Esophagus muscularis mucosa (tissue), 4 donors: Measurements from ENCODE around the gene DNAJC11. TPM values are rescaled to one million over a fixed set of nuclear protein-coding genes. Genes with fewer than 3 reads are reported as not detected.

Source experiments
- DNase-seq: peaks from one replicate; pipeline ENCODE4 v3.0.0-alpha.2; 2017; ENCODE audit errors: extremely low spot score
- H3K27ac ChIP-seq, 4 donors: fragments of 200-600 bp; sonication (generic); replicated peaks in 1 of 4; 1 replicate in 3 of 4; 2 replicates in 1 of 4; pipeline ENCODE4 v1.5.1; 2016 to 2019; ENCODE audit warnings: mild to moderate bottlenecking in 1 of 4
- H3K27me3 ChIP-seq, 4 donors: fragments of 200-600 bp; sonication (generic); one replicate each; pipeline versions ENCODE4 v1.5.1 to v1.6.0; 2016 to 2019
- H3K36me3 ChIP-seq, 4 donors: fragments of 200-600 bp; sonication (generic); one replicate each; pipeline ENCODE4 v1.5.1; 2016 to 2019
- H3K4me1 ChIP-seq, 4 donors: fragments of 200-600 bp; sonication (generic); one replicate each; pipeline ENCODE4 v1.5.1; 2016 to 2019
- H3K4me3 ChIP-seq, 4 donors: fragments of 200-600 bp; sonication (generic); 1 replicate in 2 of 4; 2 replicates in 2 of 4; pipeline ENCODE4 v1.5.1; 2016 to 2019; ENCODE audit warnings: mild to moderate bottlenecking in 4 of 4, moderate library complexity in 1 of 4
- H3K9me3 ChIP-seq, 4 donors: fragments of 200-600 bp; sonication (generic); 1 replicate in 3 of 4; 2 replicates in 1 of 4; pipeline ENCODE4 v1.5.1; 2016 to 2019
- EP300 ChIP-seq: sonication (generic); formaldehyde crosslinking; IDR thresholded peaks from one replicate; pipeline ENCODE4 v1.6.1; 2017; ENCODE audit warnings: antibody characterized with exemption
- POLR2A ChIP-seq: fragments of 450-650 bp; IDR thresholded peaks from one replicate; pipeline ENCODE4 v1.6.1; 2017; ENCODE audit warnings: antibody characterized with exemption, moderate library complexity, mild to moderate bottlenecking, low read depth
- POLR2AphosphoS5 ChIP-seq, 2 donors: sonication (generic); formaldehyde crosslinking; IDR thresholded peaks; one replicate each; pipeline ENCODE4 v1.6.1; 2017; ENCODE audit warnings: antibody characterized with exemption in 2 of 2
- WGBS: methylation state at CpG from one replicate; pipeline ENCODE4 v1.1.5; 2018; 5-methylcytosine and 5-hydroxymethylcytosine counted together
- intact Hi-C: fragments of 100-400 bp; cut with DNase I; formaldehyde crosslinking; loops from one replicate; pipeline ENCODE4 v1.15.1; 2023
- total RNA-seq, 4 donors: library from RNA; depleted of rRNA; stranded (reverse); fragments of >200 nt; gene quantifications; one replicate each; pipeline versions ENCODE4 v1.1.0 to v1.2.1, GENCODE V29; 2016
- TF ChIP-seq, protein P1 (sequence below), 3 experiments: fragments of 200-600 bp in 2 of 3; fragments of 450-650 bp in 1 of 3; sonication (generic) in 2 of 3; IDR thresholded peaks; one replicate each; pipeline ENCODE4 v1.5.1; 2017 to 2019; ENCODE audit warnings: antibody characterized with exemption in 3 of 3, mild to moderate bottlenecking in 2 of 3, moderate library complexity in 1 of 3

The DNAJC11 gene
- total RNA-seq, 4 donors from 2014 or later: 19.4 to 37.8 (median 29.0) TPM

DNA sequence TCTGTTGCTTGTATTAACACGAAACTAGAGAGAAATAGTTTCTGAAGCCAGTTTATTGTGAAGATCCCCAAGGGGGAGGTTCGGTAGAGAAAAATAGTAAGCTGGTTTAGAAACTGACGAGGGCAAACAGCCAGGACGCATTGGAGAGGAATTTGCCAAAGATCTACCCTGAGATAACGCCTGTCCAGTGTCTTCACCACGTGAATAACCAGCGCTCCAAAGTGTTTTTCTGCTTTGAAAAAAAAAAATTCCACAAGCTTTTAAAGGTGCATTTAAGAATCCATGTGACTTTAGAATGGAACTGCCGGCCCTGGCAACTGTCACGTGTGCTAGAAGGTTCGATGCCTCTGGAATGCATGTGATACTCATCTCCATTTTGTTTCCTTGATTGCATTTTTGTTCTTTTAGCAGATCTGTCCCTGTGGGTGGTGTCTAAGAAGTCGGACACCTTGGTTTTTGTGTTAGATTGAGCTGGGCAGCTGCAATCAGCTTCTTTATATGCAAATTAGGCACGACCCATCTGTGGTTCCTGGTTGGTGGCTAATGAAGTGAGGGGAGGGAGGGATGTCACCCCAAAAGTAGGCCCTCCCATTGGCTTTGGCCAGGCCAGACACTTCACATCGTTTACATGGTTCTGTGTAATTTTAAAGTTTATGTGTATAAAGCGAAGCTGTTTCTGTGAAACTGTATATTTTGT, 78.2 kb downstream of the DNAJC11 start:
- no peak for DNase-seq

DNA sequence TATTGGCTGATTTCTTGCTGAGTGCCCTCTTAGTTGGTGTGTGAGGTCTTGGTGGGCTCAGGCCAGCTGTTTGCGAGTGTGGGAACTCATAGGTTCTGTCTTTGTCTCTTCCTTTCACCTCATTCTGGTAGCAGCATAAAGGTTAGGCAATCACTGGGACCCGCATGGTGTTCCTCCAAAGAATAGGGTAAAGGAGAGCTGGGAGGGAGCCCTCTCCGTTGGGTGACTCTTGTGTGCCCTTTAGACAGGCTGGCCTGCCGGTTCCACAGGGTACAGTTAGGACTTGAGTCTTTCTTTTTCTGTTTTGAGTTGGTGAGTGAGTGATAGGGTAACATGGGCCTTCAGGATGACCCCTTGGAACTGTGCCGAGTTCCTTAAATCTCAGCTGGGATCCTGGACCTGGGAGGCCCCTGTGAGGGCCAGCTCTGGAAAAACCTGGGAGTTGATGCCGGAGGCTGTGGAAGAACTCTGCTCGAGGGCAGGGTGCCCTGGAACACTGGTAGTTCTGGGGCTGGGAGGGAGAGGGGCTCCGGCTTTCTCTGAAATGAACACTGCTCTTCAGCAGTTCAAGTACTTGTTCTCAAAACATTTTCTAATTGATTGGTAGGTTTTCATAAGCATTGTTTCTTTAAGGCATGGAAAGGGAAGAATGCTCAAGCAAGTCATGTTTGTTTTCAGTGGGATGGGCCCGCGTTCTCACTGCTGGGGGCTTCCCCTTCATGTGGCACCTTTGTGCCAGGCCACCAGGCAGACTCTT, 79.0 kb downstream of the DNAJC11 start:
- intact Hi-C loops: no loop called here
- peak overlapping the region; percentile 52 to 92 (median 91) for H3K27ac ChIP-seq

More for the DNA sequence above, 78.2 kb downstream of the DNAJC11 start:
- Histone ChIP-seq H3K4me1 (peaks cover 17 to 60% (median 46%) of the 10 kb centered on the region in 4 donors), H3K4me3 (no peak overlapping the region), H3K36me3 (peaks cover 35 to 72% (median 54%) of the 10 kb centered on the region in 4 donors), H3K27me3 (no peaks in the 10 kb centered on the region), H3K27ac (peak overlapping the region; percentile 84 to 92 (median 91)), H3K9me3 (no peaks in the 10 kb centered on the region)
- intact Hi-C loops: no loop called here
- 69% methylated on average over 14 of the region's 14 CpGs for WGBS
- no peak for TF ChIP-seq POLR2AphosphoS5 (IDR thresholded peaks at IDR 0.05)

DNA sequence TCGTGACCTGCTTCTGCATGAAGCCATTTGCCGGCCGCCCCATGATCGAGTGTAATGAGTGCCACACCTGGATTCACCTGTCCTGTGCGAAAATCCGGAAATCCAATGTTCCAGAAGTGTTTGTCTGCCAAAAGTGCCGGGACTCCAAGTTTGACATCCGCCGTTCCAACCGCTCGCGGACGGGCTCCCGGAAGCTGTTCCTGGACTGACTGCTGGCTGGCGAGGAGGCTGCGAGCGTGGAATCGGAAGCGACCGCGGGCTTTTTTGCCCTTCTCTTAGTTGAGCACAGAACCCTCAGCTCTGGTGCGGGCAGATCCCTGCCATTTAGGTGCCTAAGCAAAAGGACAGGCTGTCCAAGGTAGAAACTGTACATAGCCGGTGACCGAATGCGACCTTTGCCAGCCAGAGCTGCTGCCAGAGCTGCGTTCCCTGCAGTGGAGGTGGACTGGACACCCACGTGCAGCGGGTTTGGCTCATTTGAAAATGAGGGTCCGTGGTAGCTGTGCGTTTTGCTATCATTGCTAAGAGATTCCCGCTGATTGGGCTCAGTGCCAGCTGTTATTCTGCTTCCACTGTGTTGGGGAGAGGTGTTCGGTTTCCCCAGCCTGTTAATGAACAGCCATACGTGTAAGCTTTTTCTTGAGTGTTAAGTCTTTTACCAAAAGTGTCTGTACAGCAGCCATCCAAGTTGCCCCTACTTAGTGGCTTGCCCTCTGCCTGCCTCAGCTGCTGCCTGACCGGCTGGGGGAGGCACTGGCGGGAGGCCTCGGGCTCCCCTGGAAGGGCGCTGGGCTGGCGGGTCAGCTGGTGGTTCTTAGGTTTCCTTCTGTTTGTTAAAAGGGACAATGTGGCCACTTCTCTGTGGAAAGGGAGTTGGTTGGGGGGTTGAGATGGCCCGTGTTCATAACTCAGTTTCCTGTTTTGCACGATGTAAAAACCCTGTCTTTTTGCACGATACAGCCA, 79.9 kb downstream of the DNAJC11 start:
- Histone ChIP-seq H3K27me3 (no peaks in the 10 kb centered on the region), H3K4me1 (peaks cover 17 to 56% (median 43%) of the 10 kb centered on the region in 4 donors), H3K4me3 (no peak overlapping the region), H3K27ac (peak overlapping the region; percentile 7 to 92 (median 71)), H3K36me3 (peaks cover 30 to 71% (median 49%) of the 10 kb centered on the region in 4 donors), H3K9me3 (no peaks in the 10 kb centered on the region)
- DNase-seq: no peak
- intact Hi-C loops: no loop called here
- 91% methylated on average over 15 of the region's 41 CpGs for WGBS
- TF ChIP-seq, protein P1, sequence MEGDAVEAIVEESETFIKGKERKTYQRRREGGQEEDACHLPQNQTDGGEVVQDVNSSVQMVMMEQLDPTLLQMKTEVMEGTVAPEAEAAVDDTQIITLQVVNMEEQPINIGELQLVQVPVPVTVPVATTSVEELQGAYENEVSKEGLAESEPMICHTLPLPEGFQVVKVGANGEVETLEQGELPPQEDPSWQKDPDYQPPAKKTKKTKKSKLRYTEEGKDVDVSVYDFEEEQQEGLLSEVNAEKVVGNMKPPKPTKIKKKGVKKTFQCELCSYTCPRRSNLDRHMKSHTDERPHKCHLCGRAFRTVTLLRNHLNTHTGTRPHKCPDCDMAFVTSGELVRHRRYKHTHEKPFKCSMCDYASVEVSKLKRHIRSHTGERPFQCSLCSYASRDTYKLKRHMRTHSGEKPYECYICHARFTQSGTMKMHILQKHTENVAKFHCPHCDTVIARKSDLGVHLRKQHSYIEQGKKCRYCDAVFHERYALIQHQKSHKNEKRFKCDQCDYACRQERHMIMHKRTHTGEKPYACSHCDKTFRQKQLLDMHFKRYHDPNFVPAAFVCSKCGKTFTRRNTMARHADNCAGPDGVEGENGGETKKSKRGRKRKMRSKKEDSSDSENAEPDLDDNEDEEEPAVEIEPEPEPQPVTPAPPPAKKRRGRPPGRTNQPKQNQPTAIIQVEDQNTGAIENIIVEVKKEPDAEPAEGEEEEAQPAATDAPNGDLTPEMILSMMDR (IDR thresholded peaks at IDR 0.05): no peak
- TF ChIP-seq POLR2A (no peak), EP300 (no peak), POLR2AphosphoS5 (IDR thresholded peaks at IDR 0.05) (no peak)

More for the DNA sequence above, 79.0 kb downstream of the DNAJC11 start:
- H3K4me3 ChIP-seq: no peak overlapping the region
- 81% methylated on average over 9 of the region's 10 CpGs for WGBS
- H3K36me3 ChIP-seq: peaks cover 30 to 72% (median 50%) of the 10 kb centered on the region in 4 donors
- H3K27me3 ChIP-seq: no peaks in the 10 kb centered on the region
- H3K4me1 ChIP-seq: peaks cover 17 to 59% (median 43%) of the 10 kb centered on the region in 4 donors
- no peak for DNase-seq
- no peaks in the 10 kb centered on the region for H3K9me3 ChIP-seq
- no peak for TF ChIP-seq POLR2AphosphoS5 (IDR thresholded peaks at IDR 0.05)
- TF ChIP-seq EP300: no peak
- TF ChIP-seq, protein P1 (IDR thresholded peaks at IDR 0.05): no peak
- no peak for TF ChIP-seq POLR2A

DNA sequence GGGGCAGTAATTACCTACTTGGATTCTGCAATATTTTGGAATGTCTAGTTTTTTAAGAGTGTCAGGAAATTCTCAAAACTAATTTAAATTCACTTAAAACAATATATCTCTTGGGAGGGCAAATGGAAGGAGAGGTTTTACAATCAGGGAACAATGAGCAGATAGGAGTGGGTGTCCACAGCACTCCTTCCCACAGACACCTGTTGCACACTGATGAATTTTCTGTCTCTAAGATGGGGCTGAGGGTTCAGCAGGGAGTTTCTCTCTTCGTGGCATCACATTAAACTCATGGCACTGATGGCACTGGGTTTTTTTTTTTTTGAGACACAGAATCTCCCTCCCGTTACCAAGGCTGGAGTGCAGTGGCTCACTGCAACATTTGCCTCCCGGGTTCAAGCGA, 82.6 kb downstream of the DNAJC11 start:
- H3K4me1 ChIP-seq: peaks cover 10 to 51% (median 40%) of the 10 kb centered on the region in 4 donors
- intact Hi-C loops: no loop called here

More for the DNA sequence above, 82.6 kb downstream of the DNAJC11 start:
- WGBS: 65% methylated on average over 4 of the region's 4 CpGs
- Histone ChIP-seq H3K36me3 (peaks cover 30 to 71% (median 49%) of the 10 kb centered on the region in 4 donors), H3K9me3 (no peaks in the 10 kb centered on the region), H3K27ac (no peak overlapping the region), H3K27me3 (no peaks in the 10 kb centered on the region), H3K4me3 (no peak overlapping the region)
- no peak for DNase-seq
- TF ChIP-seq POLR2A (no peak), POLR2AphosphoS5 (IDR thresholded peaks at IDR 0.05) (no peak), EP300 (no peak)
- TF ChIP-seq, protein P1 (IDR thresholded peaks at IDR 0.05): no peak
